ENCODE data around the gene VGLL1.

Gene VGLL1

GRCh38 chrX:136587532-136587931, 55.5 kb downstream of the VGLL1 start:
- CTCF ChIA-PET = interaction anchor here (1.9 kb wide), 1 partner anchor 10 kb away, joined by 13 read pairs; no protein-coding TSS in a partner anchor
- POLR2A ChIA-PET = no interaction called here
- no peak overlapping the region for H3K4me3 ChIP-seq (ENCODE audit: low read depth, low read length)
- H3K36me3 ChIP-seq (ENCODE audit: control insufficient read depth in 2 of 2, insufficient read depth in 1 of 2, low read length in 2 of 2) = no peaks in the 10 kb centered on the region
- no peak overlapping the region for H3K27ac ChIP-seq (ENCODE audit: extremely low read depth, low read depth, low read length)
- H3K4me1 ChIP-seq (ENCODE audit: control insufficient read depth, insufficient read depth, low read length) = no peaks in the 10 kb centered on the region
- H3K9me3 ChIP-seq (ENCODE audit: control insufficient read depth, insufficient read depth, low read depth, low read length) = no peaks in the 10 kb centered on the region
- TF ChIP-seq HOXA7 (CRISPR knock-in tag; IDR thresholded peaks at IDR 0.05; ENCODE audit: borderline replicate concordance) (no peak), ZBTB8A (tag by site-specific recombination; IDR thresholded peaks at IDR 0.05) (no peak), ZBTB10 (tag by site-specific recombination; IDR thresholded peaks at IDR 0.05) (no peak), ZNF664 (tag by site-specific recombination; IDR thresholded peaks at IDR 0.05) (no peak)

- Histone ChIP-seq H3K4me3 (ENCODE audit: low read depth, low read length) (no peak overlapping the region), H3K27ac (ENCODE audit: extremely low read depth, low read depth, low read length) (no peak overlapping the region), H3K9me3 (ENCODE audit: control insufficient read depth, insufficient read depth, low read depth, low read length) (no peaks in the 10 kb centered on the region), H3K4me1 (ENCODE audit: control insufficient read depth, insufficient read depth, low read length) (no peaks in the 10 kb centered on the region), H3K36me3 (ENCODE audit: control insufficient read depth in 2 of 2, insufficient read depth in 1 of 2, low read length in 2 of 2) (no peaks in the 10 kb centered on the region)
- ChIA-PET CTCF (interaction anchor here (1.8 kb wide), 1 partner anchor 10 kb away, joined by 4 read pairs; no protein-coding TSS in a partner anchor), POLR2A (no interaction called here)
- TF ChIP-seq TCF7L2 (IDR thresholded peaks at IDR 0.05; ENCODE audit: borderline replicate concordance, low read depth, low read length) (no peak), PBX3 (CRISPR knock-in tag; IDR thresholded peaks at IDR 0.05) (no peak), ZNF561 (tag by site-specific recombination; IDR thresholded peaks at IDR 0.05; ENCODE audit: borderline replicate concordance) (no peak), ZEB2 (tag by site-specific recombination; IDR thresholded peaks at IDR 0.05) (no peak), ZNF555 (tag by site-specific recombination; conservative IDR thresholded peaks at IDR 0.05) (0 out of 2 replicates have a peak, but pooled peaks have one; percentile 2), REPIN1 (tag by site-specific recombination; IDR thresholded peaks at IDR 0.05; ENCODE audit: low read depth) (no peak), ZNF530 (tag by site-specific recombination; IDR thresholded peaks at IDR 0.05; ENCODE audit: low read depth) (no peak)
Observed at GRCh38 chrX:136588036-136588435, 56.0 kb downstream of the VGLL1 start.

GRCh38 chrX:136589966-136590365, 58.0 kb downstream of the VGLL1 start:
- Histone ChIP-seq H3K27ac (ENCODE audit: extremely low read depth, low read depth, low read length) (no peak overlapping the region), H3K9me3 (ENCODE audit: control insufficient read depth, insufficient read depth, low read depth, low read length) (no peaks in the 10 kb centered on the region; the same call in 1 of the 2 replicates), H3K4me1 (ENCODE audit: control insufficient read depth, insufficient read depth, low read length) (no peaks in the 10 kb centered on the region), H3K4me3 (ENCODE audit: low read depth, low read length) (no peak overlapping the region), H3K36me3 (ENCODE audit: control insufficient read depth in 2 of 2, insufficient read depth in 1 of 2, low read length in 2 of 2) (no peaks in the 10 kb centered on the region)
- ChIA-PET CTCF (no interaction called here), POLR2A (no interaction called here)
- TF ChIP-seq FEZF1 (tag by site-specific recombination; IDR thresholded peaks at IDR 0.05) (no peak), ZEB2 (tag by site-specific recombination; IDR thresholded peaks at IDR 0.05) (no peak), ZNF501 (tag by site-specific recombination; IDR thresholded peaks at IDR 0.05) (no peak), GLI2 (tag by site-specific recombination; IDR thresholded peaks at IDR 0.05; ENCODE audit: borderline replicate concordance, low read depth) (no peak), ZBTB44 (tag by site-specific recombination; IDR thresholded peaks at IDR 0.05) (no peak), ZNF48 (tag by site-specific recombination; IDR thresholded peaks at IDR 0.05) (no peak), ZNF600 (tag by site-specific recombination; IDR thresholded peaks at IDR 0.05) (no peak)

Measured in HEK293 (cell line).